GM18907 (cell line): ENCODE results near the gene DPF3.

Experiments
- ATAC-seq: cut with Tn5 transposase; IDR thresholded peaks from one replicate; pipeline ENCODE4 v1.9.1; 2021; ENCODE audit warnings: mild to moderate bottlenecking, moderate library complexity; ENCODE audit not compliant: unreplicated experiment

Gene DPF3

GRCh38 chr14:72652179-72652578 lies 241.7 kb downstream of the DPF3 start:
- ATAC-seq, result no peak

- no peak for ATAC-seq
Measured at GRCh38 chr14:72651714-72652113, 242.2 kb downstream of the DPF3 start.

GRCh38 chr14:72651081-72651480 lies 242.8 kb downstream of the DPF3 start:
- no peak for ATAC-seq

- ATAC-seq, result no peak
Measured at GRCh38 chr14:72649603-72650227, 244.2 kb downstream of the DPF3 start.

GRCh38 chr14:72647782-72648181 lies 246.1 kb downstream of the DPF3 start:
- ATAC-seq, result no peak

- ATAC-seq, result no peak
Measured at GRCh38 chr14:72646861-72647528, 246.9 kb downstream of the DPF3 start.

- ATAC-seq, result no peak
Measured at GRCh38 chr14:72645706-72646105, 248.2 kb downstream of the DPF3 start.

GRCh38 chr14:72644758-72645489 lies 249.0 kb downstream of the DPF3 start:
- ATAC-seq, result no peak

GRCh38 chr14:72644038-72644437 lies 249.9 kb downstream of the DPF3 start:
- ATAC-seq, result no peak

- no peak for ATAC-seq
Measured at GRCh38 chr14:72643317-72643801, 250.5 kb downstream of the DPF3 start.

- no peak for ATAC-seq
Measured at GRCh38 chr14:72640911-72641485, 252.9 kb downstream of the DPF3 start.

GRCh38 chr14:72638021-72638420 lies 255.9 kb downstream of the DPF3 start:
- no peak for ATAC-seq

- no peak for ATAC-seq
Measured at GRCh38 chr14:72636871-72637270, 257.0 kb downstream of the DPF3 start.

- no peak for ATAC-seq
Measured at GRCh38 chr14:72636094-72636493, 257.8 kb downstream of the DPF3 start.

- no peak for ATAC-seq
Measured at GRCh38 chr14:72634691-72635616, 258.9 kb downstream of the DPF3 start.

GRCh38 chr14:72633551-72633950 lies 260.4 kb downstream of the DPF3 start:
- ATAC-seq, result no peak

- ATAC-seq, result no peak
Measured at GRCh38 chr14:72632727-72633126, 261.2 kb downstream of the DPF3 start.

- ATAC-seq, result no peak
Measured at GRCh38 chr14:72631401-72631800, 262.5 kb downstream of the DPF3 start.

GRCh38 chr14:72630374-72630773 lies 263.5 kb downstream of the DPF3 start:
- ATAC-seq, result no peak

- ATAC-seq, result no peak
Measured at GRCh38 chr14:72629534-72629933, 264.4 kb downstream of the DPF3 start.

- no peak for ATAC-seq
Measured at GRCh38 chr14:72625689-72626088, 268.2 kb downstream of the DPF3 start.
